Activated naive CD8-positive, alpha-beta T cell treated with anti-CD3 and anti-CD28 coated beads, Interleukin-2, amount 50 U/mL, for 24 hours (primary cell): ENCODE results near the gene NPPB.

Experiments
- ATAC-seq: fragments of 150-1000 bp; cut with Tn5 transposase; one replicate; pipeline ENCODE4 v1.10.0; 2021
- DNase-seq: peaks from one replicate; pipeline ENCODE4 v3.0.0; 2021
- H3K27ac Mint-ChIP-seq: one replicate; pipeline ENCODE4 v1.8.0; 2021; ENCODE audit warnings: mild to moderate bottlenecking, mixed read lengths
- H3K27me3 Mint-ChIP-seq: one replicate; pipeline ENCODE4 v1.8.0; 2021; ENCODE audit warnings: mixed read lengths
- H3K36me3 Mint-ChIP-seq: one replicate; pipeline ENCODE4 v1.8.0; 2021; ENCODE audit warnings: low read depth, mixed read lengths
- H3K4me1 Mint-ChIP-seq: one replicate; pipeline ENCODE4 v1.8.0; 2021; ENCODE audit warnings: mixed read lengths
- H3K4me3 Mint-ChIP-seq: one replicate; pipeline ENCODE4 v1.8.0; 2021; ENCODE audit warnings: mild to moderate bottlenecking, moderate library complexity, mixed read lengths
- H3K9me3 Mint-ChIP-seq: one replicate; pipeline ENCODE4 v1.8.0; 2021; ENCODE audit warnings: mixed read lengths

Gene NPPB

DNA sequence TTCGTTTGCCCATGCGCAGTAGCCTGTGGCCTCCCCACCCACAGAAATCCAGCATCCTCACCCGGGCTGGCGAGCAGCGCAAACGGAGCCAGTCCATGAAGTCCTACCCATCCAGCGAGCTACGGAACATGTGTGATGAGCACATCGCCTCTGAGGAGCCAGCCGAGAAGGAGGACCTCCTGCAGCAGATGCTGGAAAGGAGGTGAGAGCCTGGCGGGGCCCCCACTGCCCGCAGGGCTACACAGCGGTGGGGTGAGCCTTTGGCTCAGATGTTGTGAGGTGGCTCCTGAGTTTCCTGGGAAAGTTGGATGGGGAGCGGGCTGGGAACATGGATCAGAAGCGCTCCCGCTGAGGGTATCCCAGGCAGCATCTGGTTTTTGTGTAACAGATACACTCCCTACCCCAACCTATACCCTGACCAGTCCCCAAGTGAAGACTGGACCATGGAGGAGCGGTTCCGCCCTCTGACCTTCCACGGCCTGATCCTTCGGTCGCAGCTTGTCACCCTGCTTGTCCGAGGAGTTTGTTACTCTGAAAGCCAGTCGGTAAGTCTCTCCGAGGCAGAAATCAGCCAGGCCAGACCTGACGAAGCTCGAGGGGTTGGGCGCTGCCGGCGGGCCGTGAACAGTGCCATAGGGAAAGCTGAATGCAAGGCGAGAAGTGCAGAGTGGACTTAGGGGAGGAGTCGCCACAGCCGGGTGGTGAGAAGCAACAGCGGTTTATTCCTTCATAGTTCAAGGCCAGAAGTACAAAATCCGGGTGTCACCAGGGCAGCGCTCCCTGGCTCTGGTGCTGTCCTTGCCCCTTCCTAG is 21.6 kb downstream of the NPPB start:
- Mint-ChIP-seq H3K4me1 (no peaks in the 10 kb centered on the region), H3K4me3 (no peak overlapping the region), H3K9me3 (no peaks in the 10 kb centered on the region), H3K36me3 (peaks cover 26% of the 10 kb centered on the region), H3K27ac (no peak overlapping the region), H3K27me3 (no peaks in the 10 kb centered on the region)
- no peak for ATAC-seq
- DNase-seq, result no peak

DNA sequence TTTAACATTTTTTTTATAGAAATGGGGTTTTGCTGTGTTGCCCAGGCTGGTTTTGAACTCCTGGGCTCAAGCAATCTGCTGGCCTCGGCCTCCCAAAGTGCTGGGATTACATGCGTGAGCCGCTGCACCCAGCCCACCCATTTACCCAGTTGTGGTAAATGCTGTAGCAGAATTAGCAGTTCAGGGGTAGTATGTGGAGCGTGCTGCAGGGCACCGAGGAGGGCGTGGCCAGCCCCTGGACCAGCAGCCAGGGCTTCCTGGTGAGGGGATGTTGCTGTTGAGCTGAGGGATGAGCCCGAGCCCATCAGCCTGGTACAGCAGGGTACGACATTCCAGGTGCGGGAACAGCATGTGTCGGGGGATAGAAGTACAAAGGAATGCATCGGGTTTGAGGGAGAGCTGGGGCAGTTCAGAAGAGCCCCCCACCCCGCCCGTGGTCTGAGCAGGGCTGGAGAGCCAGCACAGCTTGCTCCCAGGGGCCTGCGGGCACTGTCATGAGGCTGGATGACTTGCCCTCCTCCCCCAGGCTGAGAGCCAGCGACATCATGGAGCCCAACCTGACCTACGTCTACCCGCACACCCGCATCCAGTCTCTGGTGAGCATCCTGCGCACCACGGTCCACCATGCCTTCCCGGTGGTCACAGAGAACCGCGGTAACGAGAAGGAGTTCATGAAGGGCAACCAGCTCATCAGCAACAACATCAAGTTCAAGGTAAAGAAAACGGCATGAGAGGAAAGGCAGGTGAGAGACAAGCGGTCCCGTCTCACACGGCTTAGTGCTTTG is 23.1 kb downstream of the NPPB start:
- DNase-seq (no peak), ATAC-seq (no peak)
- Mint-ChIP-seq H3K36me3 (peaks cover 22% of the 10 kb centered on the region), H3K9me3 (no peaks in the 10 kb centered on the region), H3K4me3 (no peak overlapping the region), H3K27ac (no peak overlapping the region), H3K27me3 (no peaks in the 10 kb centered on the region), H3K4me1 (no peaks in the 10 kb centered on the region)

DNA sequence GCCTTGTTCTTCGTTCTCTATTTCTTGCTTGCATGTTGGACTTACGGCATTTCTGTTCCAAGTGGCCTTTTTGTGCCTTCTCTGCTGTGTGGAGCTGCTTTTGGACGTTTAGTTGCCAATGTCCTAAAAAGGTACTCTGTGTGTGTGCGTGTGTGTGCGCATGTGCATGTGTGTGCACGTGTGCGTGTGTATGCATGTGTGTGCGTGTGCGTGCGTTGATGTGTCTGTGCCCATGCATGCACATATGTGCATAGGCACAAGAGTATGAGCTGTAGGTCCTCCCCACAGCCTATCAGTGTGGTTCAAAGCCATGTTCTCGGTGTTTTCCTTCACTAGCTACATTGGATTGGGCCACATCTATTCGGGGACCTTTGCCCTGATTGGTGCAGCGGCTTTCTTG is 24.8 kb downstream of the NPPB start:
- ATAC-seq (no peak), DNase-seq (no peak)
- H3K27ac Mint-ChIP-seq, result no peak overlapping the region
- no peak overlapping the region for H3K4me3 Mint-ChIP-seq
- no peaks in the 10 kb centered on the region for H3K4me1 Mint-ChIP-seq
- no peaks in the 10 kb centered on the region for H3K27me3 Mint-ChIP-seq
- H3K36me3 Mint-ChIP-seq, result peaks cover 19% of the 10 kb centered on the region
- no peaks in the 10 kb centered on the region for H3K9me3 Mint-ChIP-seq

- Mint-ChIP-seq H3K4me3 (no peak overlapping the region), H3K27me3 (no peaks in the 10 kb centered on the region), H3K36me3 (peaks cover 15% of the 10 kb centered on the region), H3K9me3 (no peaks in the 10 kb centered on the region), H3K27ac (no peak overlapping the region), H3K4me1 (no peaks in the 10 kb centered on the region)
- no peak for DNase-seq
- no peak for ATAC-seq
Observed at GRCh38 chr1:11833497-11833896, 25.2 kb downstream of the NPPB start.

GRCh38 chr1:11831945-11832725 is 26.6 kb downstream of the NPPB start:
- Mint-ChIP-seq H3K27ac (no peak overlapping the region), H3K36me3 (peaks cover 15% of the 10 kb centered on the region), H3K4me1 (no peaks in the 10 kb centered on the region), H3K9me3 (no peaks in the 10 kb centered on the region), H3K27me3 (no peaks in the 10 kb centered on the region), H3K4me3 (no peak overlapping the region)
- DNase-seq, result no peak
- ATAC-seq, result no peak

GRCh38 chr1:11828511-11828910 is 30.2 kb downstream of the NPPB start:
- Mint-ChIP-seq H3K36me3 (peaks cover 13% of the 10 kb centered on the region), H3K4me1 (no peaks in the 10 kb centered on the region), H3K4me3 (no peak overlapping the region), H3K9me3 (no peaks in the 10 kb centered on the region), H3K27ac (no peak overlapping the region), H3K27me3 (no peaks in the 10 kb centered on the region)
- DNase-seq, result no peak
- ATAC-seq, result no peak

GRCh38 chr1:11826946-11827345 is 31.8 kb downstream of the NPPB start:
- Mint-ChIP-seq H3K4me3 (no peak overlapping the region), H3K27me3 (no peaks in the 10 kb centered on the region), H3K36me3 (peaks cover 14% of the 10 kb centered on the region), H3K4me1 (no peaks in the 10 kb centered on the region), H3K9me3 (no peaks in the 10 kb centered on the region), H3K27ac (no peak overlapping the region)
- ATAC-seq, result no peak
- no peak for DNase-seq

GRCh38 chr1:11825131-11825530 is 33.6 kb downstream of the NPPB start:
- Mint-ChIP-seq H3K4me3 (no peak overlapping the region), H3K9me3 (no peaks in the 10 kb centered on the region), H3K4me1 (no peaks in the 10 kb centered on the region), H3K27me3 (no peaks in the 10 kb centered on the region), H3K27ac (no peak overlapping the region), H3K36me3 (peaks cover 16% of the 10 kb centered on the region)
- DNase-seq (no peak), ATAC-seq (no peak)

GRCh38 chr1:11823366-11824137 is 35.2 kb downstream of the NPPB start:
- DNase-seq (no peak), ATAC-seq (no peak)
- no peaks in the 10 kb centered on the region for H3K9me3 Mint-ChIP-seq
- H3K27ac Mint-ChIP-seq, result no peak overlapping the region
- H3K27me3 Mint-ChIP-seq, result no peaks in the 10 kb centered on the region
- H3K4me3 Mint-ChIP-seq, result no peak overlapping the region
- peaks cover 17% of the 10 kb centered on the region for H3K36me3 Mint-ChIP-seq
- H3K4me1 Mint-ChIP-seq, result no peaks in the 10 kb centered on the region

- Mint-ChIP-seq H3K27me3 (no peaks in the 10 kb centered on the region), H3K36me3 (peaks cover 22% of the 10 kb centered on the region), H3K4me1 (no peaks in the 10 kb centered on the region), H3K9me3 (no peaks in the 10 kb centered on the region), H3K4me3 (no peak overlapping the region), H3K27ac (no peak overlapping the region)
- no peak for DNase-seq
- ATAC-seq, result no peak
Observed at GRCh38 chr1:11822091-11822490, 36.7 kb downstream of the NPPB start.

- ATAC-seq, result no peak
- Mint-ChIP-seq H3K27me3 (no peaks in the 10 kb centered on the region), H3K36me3 (peaks cover 28% of the 10 kb centered on the region), H3K27ac (no peak overlapping the region), H3K4me1 (peaks cover 5% of the 10 kb centered on the region), H3K4me3 (no peak overlapping the region), H3K9me3 (no peaks in the 10 kb centered on the region)
- no peak for DNase-seq
Observed at GRCh38 chr1:11817192-11817591, 41.6 kb downstream of the NPPB start.

- H3K27ac Mint-ChIP-seq, result no peak overlapping the region
- DNase-seq (no peak), ATAC-seq (no peak)
- H3K27me3 Mint-ChIP-seq, result no peaks in the 10 kb centered on the region
- H3K4me1 Mint-ChIP-seq, result peaks cover 14% of the 10 kb centered on the region
- no peaks in the 10 kb centered on the region for H3K9me3 Mint-ChIP-seq
- H3K36me3 Mint-ChIP-seq, result peaks cover 29% of the 10 kb centered on the region
- no peak overlapping the region for H3K4me3 Mint-ChIP-seq
Observed at GRCh38 chr1:11813021-11813420, 45.7 kb downstream of the NPPB start.
